ENCODE measurements around the gene TMEM225B.

GRCh38 chr7:99628471-99629465, 30.7 kb downstream of the TMEM225B start:
- TF ChIP-seq CTCF (IDR thresholded peaks at IDR 0.05) (no peak), POLR2A (IDR thresholded peaks at IDR 0.05) (no peak)
